ENCODE results near the gene BTG2. TPM values are rescaled to one million over a fixed set of nuclear protein-coding genes. Genes with fewer than 3 reads are reported as not detected.
"Not testable (repeated sequence)": the region's sequence is repeated elsewhere in the genome, so short reads cannot be mapped to it uniquely, and the experiment has no call there.

Gene BTG2
- 100 to 1,000 TPM in 1 of 2 donors, 10 to 100 TPM in 1; 64.7 to 153 TPM for total RNA-seq
- long read RNA-seq, donor 1, transcript BTG2-201 (2 exons, 2,712 nt), result major isoform, 12 of 18 reads
- long read RNA-seq, donor 1, partial matches to known transcripts, result 0 of 18 reads
- long read RNA-seq, donor 1, other reads (novel, unspliced or antisense), result 6 of 18 reads
- long read RNA-seq, donor 2, transcript BTG2-201 (2 exons, 2,712 nt), result major isoform, 54 of 92 reads
- long read RNA-seq, donor 2, partial matches to known transcripts, result 38 of 92 reads
- long read RNA-seq, donor 2, other reads (novel, unspliced or antisense), result 0 of 92 reads

- intact Hi-C loops (cut with DNase I), result loop anchor here in 1 of 2 donors (5.0 kb wide), 1 partner anchor 33 kb away; no protein-coding TSS in a partner anchor
- peak; percentile 98 for DNase-seq (ENCODE audit: low spot score)
Observed at GRCh38 chr1:203304919-203305808, at the start of gene BTG2. BTG2 (plus strand) TSS chr1:203305519; CDS start chr1:203305607, 88 bp downstream.

- DNase-seq (ENCODE audit: low spot score); intact Hi-C loops (cut with DNase I): not testable (repeated sequence)
Observed at GRCh38 chr1:203256636-203257035, 48.7 kb upstream of the BTG2 start.

- DNase-seq (ENCODE audit: low spot score), result no peak
- intact Hi-C loops (cut with DNase I), result no loop called here
Observed at GRCh38 chr1:203263496-203263895, 41.8 kb upstream of the BTG2 start.

GRCh38 chr1:203264052-203264501 is 41.2 kb upstream of the BTG2 start:
- intact Hi-C loops (cut with DNase I), result no loop called here
- DNase-seq (ENCODE audit: low spot score), result no peak

- intact Hi-C loops (cut with DNase I), result no loop called here
- no peak for DNase-seq (ENCODE audit: low spot score)
Observed at GRCh38 chr1:203265541-203265940, 39.8 kb upstream of the BTG2 start.

- intact Hi-C loops (cut with DNase I); DNase-seq (ENCODE audit: low spot score): not testable (repeated sequence)
Observed at GRCh38 chr1:203266140-203266539, 39.2 kb upstream of the BTG2 start.

- intact Hi-C loops (cut with DNase I), result no loop called here
- peak; percentile 93 for DNase-seq (ENCODE audit: low spot score)
Observed at GRCh38 chr1:203267347-203267846, 37.9 kb upstream of the BTG2 start.

- intact Hi-C loops (cut with DNase I), result no loop called here
- no peak for DNase-seq (ENCODE audit: low spot score)
Observed at GRCh38 chr1:203267912-203268311, 37.4 kb upstream of the BTG2 start.

- DNase-seq (ENCODE audit: low spot score), result no peak
- intact Hi-C loops (cut with DNase I), result no loop called here
Observed at GRCh38 chr1:203268901-203269653, 36.2 kb upstream of the BTG2 start.

- intact Hi-C loops (cut with DNase I), result loop anchor here (5.0 to 10.0 kb wide), 4 partner anchors 38 to 205 kb away; partner anchors contain the start of genes BTG2 (in 1 of the 2) and PRELP (in 1 of the 2)
- no peak for DNase-seq (ENCODE audit: low spot score)
Observed at GRCh38 chr1:203269654-203270020, 35.7 kb upstream of the BTG2 start.

GRCh38 chr1:203270448-203270847 is 34.9 kb upstream of the BTG2 start:
- no peak for DNase-seq (ENCODE audit: low spot score)
- intact Hi-C loops (cut with DNase I), result loop anchor here (5.0 to 10.0 kb wide), 4 partner anchors 37 to 204 kb away; partner anchors contain the start of genes BTG2 (in 1 of the 2) and PRELP (in 1 of the 2)

- intact Hi-C loops (cut with DNase I), result loop anchor here (5.0 to 10.0 kb wide), 4 partner anchors 36 to 204 kb away; partner anchors contain the start of genes BTG2 (in 1 of the 2) and PRELP (in 1 of the 2)
- DNase-seq (ENCODE audit: low spot score), result no peak
Observed at GRCh38 chr1:203271018-203271743, 34.1 kb upstream of the BTG2 start.

GRCh38 chr1:203271962-203272632 is 33.2 kb upstream of the BTG2 start:
- intact Hi-C loops (cut with DNase I), result loop anchor here (2.0 to 10.0 kb wide), 5 partner anchors 35 to 203 kb away; partner anchors contain the start of genes BTG2 (in 1 of the 2) and PRELP (in 1 of the 2)
- DNase-seq (ENCODE audit: low spot score), result no peak

GRCh38 chr1:203272633-203273205 is 32.6 kb upstream of the BTG2 start:
- intact Hi-C loops (cut with DNase I), result loop anchor here (2.0 to 10.0 kb wide), 5 partner anchors 35 to 202 kb away; partner anchors contain the start of genes BTG2 (in 1 of the 2) and PRELP (in 1 of the 2)
- no peak for DNase-seq (ENCODE audit: low spot score)

- DNase-seq (ENCODE audit: low spot score), result peak; percentile 96
- intact Hi-C loops (cut with DNase I), result loop anchor here (2.0 to 10.0 kb wide), 5 partner anchors 34 to 201 kb away; partner anchors contain the start of genes BTG2 (in 1 of the 2) and PRELP (in 1 of the 2)
Observed at GRCh38 chr1:203273206-203273868, 32.0 kb upstream of the BTG2 start.

GRCh38 chr1:203273869-203274602 is 31.3 kb upstream of the BTG2 start:
- intact Hi-C loops (cut with DNase I), result loop anchor here (2.0 to 10.0 kb wide), 5 partner anchors 33 to 201 kb away; partner anchors contain the start of genes BTG2 (in 1 of the 2) and PRELP (in 1 of the 2)
- peak; percentile 92 for DNase-seq (ENCODE audit: low spot score)
